Smooth muscle cell (in vitro differentiated cells): Measurements from ENCODE around the gene SLC25A38. TPM values are rescaled to one million over a fixed set of nuclear protein-coding genes. Genes with fewer than 3 reads are reported as not detected.

Experiments used
- DNase-seq: peaks from one replicate; lab custom pipeline; 2025; ENCODE audit not compliant: unreplicated experiment; lab: John Stamatoyannopoulos, UW
- H2AFZ ChIP-seq: fragments of 200-600 bp; sonication (generic); 2 replicates; pipeline ENCODE4 v1.6.0; 2016; ENCODE audit warnings: antibody characterized with exemption, low read depth, mild to moderate bottlenecking
- H3F3A ChIP-seq: fragments of 200-600 bp; sonication (generic); 2 replicates; pipeline ENCODE4 v1.6.0; 2017; ENCODE audit warnings: antibody characterized with exemption, low read depth
- H3K27ac ChIP-seq: fragments of 200-600 bp; sonication (generic); 2 replicates; pipeline ENCODE4 v1.5.1; 2016; ENCODE audit warnings: low read depth, mild to moderate bottlenecking
- H3K27me3 ChIP-seq: fragments of 200-600 bp; sonication (generic); 2 replicates; pipeline ENCODE4 v1.6.1; 2016; ENCODE audit warnings: low read depth, mild to moderate bottlenecking
- H3K36me3 ChIP-seq: fragments of 200-600 bp; sonication (generic); 2 replicates; pipeline ENCODE4 v1.5.1; 2016; ENCODE audit warnings: low read depth
- H3K4me1 ChIP-seq: fragments of 200-600 bp; sonication (generic); 2 replicates; pipeline ENCODE4 v1.5.1; 2016; ENCODE audit warnings: low read depth
- H3K4me2 ChIP-seq: fragments of 200-600 bp; sonication (generic); 2 replicates; pipeline ENCODE4 v1.6.0; 2016; ENCODE audit warnings: mild to moderate bottlenecking
- H3K4me3 ChIP-seq: fragments of 200-600 bp; sonication (generic); 2 replicates; pipeline ENCODE4 v1.5.1; 2016; ENCODE audit warnings: mild to moderate bottlenecking
- H3K79me2 ChIP-seq: fragments of 200-600 bp; sonication (generic); 2 replicates; pipeline ENCODE4 v1.6.0; 2016; ENCODE audit warnings: low read depth, mild to moderate bottlenecking
- H3K9ac ChIP-seq: fragments of 200-600 bp; sonication (generic); 2 replicates; pipeline ENCODE4 v1.6.0; 2016; ENCODE audit warnings: low read depth
- H3K9me3 ChIP-seq: fragments of 200-600 bp; sonication (generic); replicated peaks from 2 replicates; pipeline ENCODE4 v1.5.1; 2016; ENCODE audit warnings: low read depth
- H4K20me1 ChIP-seq: fragments of 200-600 bp; sonication (generic); 2 replicates; pipeline ENCODE4 v1.6.0; 2016; ENCODE audit warnings: low read depth
- WGBS: methylation state at CpG from one replicate; pipeline ENCODE4 v1.1.7; 2016; ENCODE audit warnings: low lambda C conversion rate; 5-methylcytosine and 5-hydroxymethylcytosine counted together
- polyA plus RNA-seq: library from polyadenylated mRNA; unstranded; fragments of >200 nt; fragmentation: Nextera tagmentation; extraction: Ambion mirVana; gene quantifications from 2 replicates; pipeline ENCODE4 v1.2.1, GENCODE V29; 2016
- total RNA-seq: library from RNA; depleted of rRNA; stranded (reverse); fragments of >200 nt; gene quantifications from 2 replicates; pipeline ENCODE4 v1.2.3, GENCODE V29; 2014
- TF ChIP-seq, protein P1 (sequence below): fragments of 200-600 bp; sonication (generic); IDR thresholded peaks from 2 replicates; pipeline ENCODE4 v1.5.1; 2017; ENCODE audit warnings: borderline replicate concordance, mild to moderate bottlenecking, antibody characterized with exemption; ENCODE audit not compliant: insufficient read depth, poor library complexity, severe bottlenecking

The SLC25A38 gene
- total and polyA plus RNA-seq, 2 experiments from 2014 or later, result 19.1 to 22.2 TPM

DNA sequence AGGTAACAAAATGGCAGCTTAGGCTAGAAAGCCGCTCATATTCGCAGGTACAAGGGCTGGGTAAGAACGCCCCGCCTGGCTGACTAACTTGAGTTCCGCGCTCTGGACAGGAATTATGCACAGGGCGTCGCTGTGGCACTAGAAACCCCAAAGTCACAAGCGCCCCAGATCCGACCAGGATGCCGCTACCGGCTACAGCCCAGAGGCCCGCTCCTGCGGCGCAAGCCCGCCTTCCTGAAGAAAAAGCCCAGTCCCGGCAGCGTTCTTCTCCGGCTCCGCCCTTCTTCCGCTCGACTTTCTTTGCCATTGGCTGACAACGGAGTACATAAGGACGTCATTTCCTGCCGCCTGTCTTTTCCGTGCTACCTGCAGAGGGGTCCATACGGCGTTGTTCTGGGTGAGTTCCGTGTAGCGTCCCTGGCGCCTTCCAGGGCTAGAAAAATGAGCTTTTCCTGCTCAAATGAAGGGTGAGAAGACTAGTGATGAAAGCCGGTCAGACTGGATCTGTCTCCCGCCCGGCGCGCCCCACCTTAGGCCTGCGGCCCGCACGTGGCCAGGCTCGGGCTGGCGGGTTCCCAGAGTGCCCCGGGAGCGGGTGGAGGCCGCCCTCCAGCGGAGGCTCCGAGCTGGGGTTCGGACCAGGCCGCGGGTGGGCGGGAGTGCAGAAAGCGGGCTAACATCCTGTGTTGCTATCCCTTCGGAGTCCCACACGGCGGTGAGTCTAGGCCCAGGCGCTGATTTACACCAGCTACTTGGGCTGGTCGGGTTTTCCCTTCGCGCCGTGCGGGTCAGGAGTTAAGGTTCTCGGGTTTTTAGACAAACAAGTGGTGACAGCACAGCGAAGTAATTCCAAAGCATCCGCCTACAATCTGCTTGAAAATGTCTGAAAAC is 23.4 kb downstream of the SLC25A38 start, which contains the start of gene RPSA:
RPSA (plus strand) TSS at position 353 of the 891 bp plus-strand sequence. CDS start 934 bp downstream, outside the sequence.
- Histone ChIP-seq H3K36me3 (peaks cover 5% of the 10 kb centered on the region), H3K79me2 (peaks cover 28% of the 10 kb centered on the region), H3F3A (peaks cover 30% of the 10 kb centered on the region), H4K20me1 (peaks cover 39% of the 10 kb centered on the region), H2AFZ (peak within 1 kb of the TSS; percentile 95), H3K27me3 (no peaks in the 10 kb centered on the region), H3K27ac (peak within 1 kb of the TSS; percentile 85), H3K9ac (peak within 1 kb of the TSS; percentile 73), H3K4me2 (peak within 1 kb of the TSS; percentile 86), H3K9me3 (no peaks in the 10 kb centered on the region), H3K4me3 (peak within 1 kb of the TSS; percentile 77), H3K4me1 (peaks cover 12% of the 10 kb centered on the region)
- WGBS, result under 1% methylated on average over 63 of the region's 63 CpGs
- TF ChIP-seq, protein P1, sequence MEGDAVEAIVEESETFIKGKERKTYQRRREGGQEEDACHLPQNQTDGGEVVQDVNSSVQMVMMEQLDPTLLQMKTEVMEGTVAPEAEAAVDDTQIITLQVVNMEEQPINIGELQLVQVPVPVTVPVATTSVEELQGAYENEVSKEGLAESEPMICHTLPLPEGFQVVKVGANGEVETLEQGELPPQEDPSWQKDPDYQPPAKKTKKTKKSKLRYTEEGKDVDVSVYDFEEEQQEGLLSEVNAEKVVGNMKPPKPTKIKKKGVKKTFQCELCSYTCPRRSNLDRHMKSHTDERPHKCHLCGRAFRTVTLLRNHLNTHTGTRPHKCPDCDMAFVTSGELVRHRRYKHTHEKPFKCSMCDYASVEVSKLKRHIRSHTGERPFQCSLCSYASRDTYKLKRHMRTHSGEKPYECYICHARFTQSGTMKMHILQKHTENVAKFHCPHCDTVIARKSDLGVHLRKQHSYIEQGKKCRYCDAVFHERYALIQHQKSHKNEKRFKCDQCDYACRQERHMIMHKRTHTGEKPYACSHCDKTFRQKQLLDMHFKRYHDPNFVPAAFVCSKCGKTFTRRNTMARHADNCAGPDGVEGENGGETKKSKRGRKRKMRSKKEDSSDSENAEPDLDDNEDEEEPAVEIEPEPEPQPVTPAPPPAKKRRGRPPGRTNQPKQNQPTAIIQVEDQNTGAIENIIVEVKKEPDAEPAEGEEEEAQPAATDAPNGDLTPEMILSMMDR, result peak; percentile 27
- DNase-seq, result peak; percentile 86

DNA sequence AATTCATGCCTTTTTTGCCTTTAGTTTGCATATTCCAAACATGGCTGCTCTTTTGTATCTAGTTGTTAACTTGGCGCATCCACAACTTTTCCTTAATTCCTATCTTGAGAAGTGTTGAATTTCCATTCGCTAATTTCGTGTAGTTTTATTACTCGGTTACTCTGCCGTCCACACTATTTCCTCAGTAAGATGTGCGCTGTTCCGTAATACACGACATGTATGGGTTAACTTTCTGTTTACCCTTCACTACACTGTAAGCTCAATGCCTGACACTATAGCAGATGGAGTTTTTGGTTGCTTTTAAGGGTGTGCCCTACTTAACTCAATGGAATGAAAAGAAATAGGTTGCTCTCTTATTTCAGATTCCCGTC is 24.1 kb downstream of the SLC25A38 start:
- H2AFZ ChIP-seq, result peak overlapping the region; percentile 95
- WGBS, result 3% methylated on average over 9 of the region's 9 CpGs

DNA sequence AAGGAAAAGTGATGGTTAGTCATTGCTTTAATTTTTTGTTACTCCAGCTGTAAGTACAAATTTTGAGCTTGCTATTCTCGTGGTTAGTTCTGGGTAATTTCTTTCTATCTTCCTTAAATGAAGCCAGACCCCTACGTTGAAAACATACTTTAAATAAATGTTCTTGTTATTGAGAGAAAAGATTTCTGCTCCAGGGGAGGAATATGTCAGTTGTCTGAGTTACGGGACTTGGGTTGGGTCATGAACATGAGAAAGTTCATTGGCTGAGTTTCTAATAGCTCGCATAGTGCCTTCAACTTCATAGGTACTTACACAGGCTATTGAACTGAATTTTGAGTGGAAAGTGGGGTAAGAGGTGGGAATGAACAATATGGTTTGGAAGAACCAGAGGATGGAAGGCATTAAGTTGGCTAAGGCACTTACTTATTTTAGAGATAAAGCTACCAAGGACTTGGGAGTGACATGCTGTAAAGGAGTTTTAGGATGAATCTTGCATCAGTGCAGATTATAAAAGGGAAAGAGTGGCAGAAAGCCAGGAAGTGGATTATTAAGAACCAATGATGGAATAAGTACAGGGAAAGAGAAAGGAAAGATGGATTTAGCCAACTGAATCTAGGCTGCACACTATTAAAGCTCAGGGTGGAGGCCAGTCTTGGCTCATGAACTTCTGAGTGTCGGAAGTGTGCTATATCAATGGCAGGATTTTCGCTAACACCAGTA is 24.8 kb downstream of the SLC25A38 start:
- Histone ChIP-seq H3K4me2 (peak overlapping the region; percentile 86), H3K4me1 (peaks cover 12% of the 10 kb centered on the region), H3K27me3 (no peaks in the 10 kb centered on the region), H3K79me2 (peaks cover 28% of the 10 kb centered on the region), H3K36me3 (peaks cover 9% of the 10 kb centered on the region), H3F3A (peaks cover 41% of the 10 kb centered on the region), H3K9ac (peak overlapping the region; percentile 73), H3K9me3 (no peaks in the 10 kb centered on the region), H3K27ac (peak overlapping the region; percentile 85), H4K20me1 (peaks cover 53% of the 10 kb centered on the region), H2AFZ (no peak overlapping the region), H3K4me3 (peak overlapping the region; percentile 77)
- no peak for DNase-seq
- 72% methylated on average over 6 of the region's 6 CpGs for WGBS
- TF ChIP-seq, protein P1, result no peak

More for the DNA sequence above, 24.1 kb downstream of the SLC25A38 start:
- Histone ChIP-seq H3F3A (peaks cover 36% of the 10 kb centered on the region), H3K4me2 (peak overlapping the region; percentile 86), H3K4me1 (peaks cover 12% of the 10 kb centered on the region), H3K27ac (peak overlapping the region; percentile 85), H3K27me3 (no peaks in the 10 kb centered on the region), H4K20me1 (peaks cover 46% of the 10 kb centered on the region), H3K4me3 (peak overlapping the region; percentile 77), H3K9ac (peak overlapping the region; percentile 73), H3K36me3 (peaks cover 9% of the 10 kb centered on the region), H3K79me2 (peaks cover 28% of the 10 kb centered on the region), H3K9me3 (no peaks in the 10 kb centered on the region)
- TF ChIP-seq, protein P1, result no peak
- no peak for DNase-seq
